Adrenal gland (tissue), 12 donors: ENCODE data around the gene EIPR1. TPM values are rescaled to one million over a fixed set of nuclear protein-coding genes. Genes with fewer than 3 reads are reported as not detected.

ENCODE experiments used
- DNase-seq, 7 donors: peaks; one replicate each; pipeline ENCODE4 v3.0.0-alpha.2; 2019 to 2020
- H3K27ac ChIP-seq, 5 donors: fragments of 200-600 bp; sonication (generic) in 4 of 5; 1 replicate in 3 of 5; 2 replicates in 2 of 5; pipeline versions ENCODE4 v1.5.1 to v1.8.0; 2016 to 2020; ENCODE audit warnings: mild to moderate bottlenecking in 1 of 5
- H3K27me3 ChIP-seq: fragments of 200-600 bp; 2 replicates; pipeline ENCODE4 v1.8.0; 2021
- H3K36me3 ChIP-seq, 2 donors: fragments of 200-600 bp; replicated peaks in 1 of 2; 1 replicate in 1 of 2; 2 replicates in 1 of 2; pipeline versions ENCODE4 v1.5.1 to v1.8.0; 2018 to 2022
- H3K4me1 ChIP-seq, 2 donors: fragments of 200-600 bp; replicated peaks in 1 of 2; 1 replicate in 1 of 2; 2 replicates in 1 of 2; pipeline versions ENCODE4 v1.5.1 to v1.8.0; 2018 to 2021
- H3K4me3 ChIP-seq, 4 donors: fragments of 200-600 bp; sonication (generic) in 3 of 4; one replicate each; pipeline ENCODE4 v1.5.1; 2016 to 2018
- H3K9me3 ChIP-seq, 3 donors: fragments of 200-600 bp; sonication (generic) in 1 of 3; replicated peaks in 1 of 3; 1 replicate in 2 of 3; 2 replicates in 1 of 3; pipeline versions ENCODE4 v1.5.1 to v1.8.0; 2016 to 2021
- CTCF ChIP-seq, 6 experiments: fragments of 450-650 bp in 4 of 6; fragments of 200-600 bp in 2 of 6; sonication (generic) in 1 of 6; IDR thresholded peaks; 1 replicate in 5 of 6; 2 replicates in 1 of 6; pipeline versions ENCODE4 v1.5.1 to v1.8.0; 2016 to 2021; ENCODE audit warnings: antibody characterized with exemption in 6 of 6, mild to moderate bottlenecking in 2 of 6, moderate library complexity in 1 of 6
- POLR2A ChIP-seq, 2 donors: fragments of 450-650 bp; IDR thresholded peaks; one replicate each; pipeline ENCODE4 v1.6.1; 2017; ENCODE audit warnings: antibody characterized with exemption in 2 of 2, mild to moderate bottlenecking in 2 of 2, moderate library complexity in 1 of 2
- WGBS, 4 donors: extraction: QIAGEN DNeasy Blood & Tissue Kit in 2 of 4; methylation state at CpG; one replicate each; pipeline versions ENCODE4 v1.1.5 to v1.1.7; 2013 to 2017; 5-methylcytosine and 5-hydroxymethylcytosine counted together
- intact Hi-C, 2 donors: fragments of 100-400 bp; cut with DNase I; formaldehyde crosslinking; loops; one replicate each; pipeline versions ENCODE4 v1.14.1 to v1.15.0; 2022 to 2023
- polyA plus RNA-seq, 3 donors: library from polyadenylated mRNA; stranded (reverse); fragments of 200-250 nt in 2 of 3; fragments of 350-450 nt in 1 of 3; fragmentation: Illumina TruSeq in 1 of 3; extraction: RNeasy Lipid Tissue Mini Kit (QIAGEN cat#74804) in 1 of 3; gene quantifications; one replicate each; pipeline ENCODE4 v1.2.3, GENCODE V29; 2013 to 2014
- total RNA-seq, 9 donors: library from RNA; depleted of rRNA in 4 of 9; stranded (reverse); fragments of >200 nt in 4 of 9; fragments of 120-200 nt in 1 of 9; fragmentation: NEBNext Ultra II Directional in 1 of 9; extraction: Animal tissue kit (Norgen Biotek cat#: 25700) in 1 of 9; gene quantifications; one replicate each; pipeline versions ENCODE4 v1.1.0 to v1.2.4, GENCODE V29; 2013 to 2023
- donor health status: healthy with polysubstance abuse.
- donor health status: Bipolar disorder and iron deficiency.
- donor health status: DM: yes; HTN: yes; CAD: no.
- donor health status: DM: no; HTN: no; CAD: no.
- donor health status: DM: no; HTN: no; CAD: no.
- donor health status: DM: yes; HTN: yes; CAD: no.

EIPR1 gene
- total and polyA plus RNA-seq, 12 donors = 10.3 to 37.9 (median 28.5) TPM

- Histone ChIP-seq H3K4me1 (no peaks in the 10 kb centered on the region), H3K9me3 (no peaks in the 10 kb centered on the region), H3K36me3 (no peaks in the 10 kb centered on the region), H3K27ac (no peak overlapping the region), H3K27me3 (no peaks in the 10 kb centered on the region), H3K4me3 (no peak overlapping the region)
- peak in 2 of 7 donors; percentile 15 to 45 for DNase-seq
- 73 to 87% (median 80%) methylated on average over 9 of the region's 9 CpGs for WGBS, 4 donors
- TF ChIP-seq CTCF (IDR thresholded peaks at IDR 0.05) (no peak), POLR2A (IDR thresholded peaks at IDR 0.05) (no peak)
- intact Hi-C loops = no loop called here
Measured at GRCh38 chr2:3242747-3243369, 134.8 kb downstream of the EIPR1 start.

GRCh38 chr2:3241971-3242746 lies 135.5 kb downstream of the EIPR1 start:
- no peak for DNase-seq
- no peaks in the 10 kb centered on the region for H3K9me3 ChIP-seq
- H3K4me1 ChIP-seq = no peaks in the 10 kb centered on the region
- no peaks in the 10 kb centered on the region for H3K27me3 ChIP-seq
- no peaks in the 10 kb centered on the region for H3K36me3 ChIP-seq
- no peak overlapping the region for H3K4me3 ChIP-seq
- H3K27ac ChIP-seq = no peak overlapping the region
- 78 to 87% (median 85%) methylated on average over 7 to 23 of the region's 25 CpGs for WGBS, 4 donors
- TF ChIP-seq CTCF (IDR thresholded peaks at IDR 0.05) (no peak), POLR2A (IDR thresholded peaks at IDR 0.05) (no peak)
- intact Hi-C loops = no loop called here

- intact Hi-C loops = no loop called here
- TF ChIP-seq CTCF (IDR thresholded peaks at IDR 0.05) (no peak), POLR2A (IDR thresholded peaks at IDR 0.05) (no peak)
- H3K9me3 ChIP-seq = no peaks in the 10 kb centered on the region
- H3K4me1 ChIP-seq = no peaks in the 10 kb centered on the region
- no peak for DNase-seq
- no peaks in the 10 kb centered on the region for H3K36me3 ChIP-seq
- no peak overlapping the region for H3K27ac ChIP-seq
- no peak overlapping the region for H3K4me3 ChIP-seq
- 72 to 77% (median 75%) methylated on average over 21 of the region's 21 CpGs for WGBS, 4 donors
- H3K27me3 ChIP-seq = no peaks in the 10 kb centered on the region
Measured at GRCh38 chr2:3238951-3239841, 138.4 kb downstream of the EIPR1 start.
